Parathyroid adenoma (tissue), 2 donors: ENCODE data around the gene TENM4.

Experiments used
- H2AFZ ChIP-seq: fragments of 300-600 bp; sonication (generic); one replicate; pipeline ENCODE4 v1.7.0; 2017; ENCODE audit warnings: antibody characterized with exemption, mild to moderate bottlenecking
- H3K27ac ChIP-seq: fragments of 300-600 bp; sonication (generic); one replicate; pipeline ENCODE4 v1.7.0; 2017
- H3K27me3 ChIP-seq: fragments of 300-600 bp; sonication (generic); one replicate; pipeline ENCODE4 v1.7.0; 2017; ENCODE audit warnings: low read length; ENCODE audit not compliant: control insufficient read depth, insufficient read depth
- H3K36me3 ChIP-seq: fragments of 300-600 bp; sonication (generic); one replicate; pipeline ENCODE4 v1.7.0; 2017; ENCODE audit warnings: low read length; ENCODE audit not compliant: control insufficient read depth, insufficient read depth
- H3K4me1 ChIP-seq: fragments of 300-600 bp; sonication (generic); one replicate; pipeline ENCODE4 v1.7.0; 2017; ENCODE audit warnings: control low read depth
- H3K4me2 ChIP-seq: fragments of 300-600 bp; sonication (generic); one replicate; pipeline ENCODE4 v1.7.0; 2017; ENCODE audit warnings: low read length
- H3K4me3 ChIP-seq: fragments of 300-600 bp; sonication (generic); one replicate; pipeline ENCODE4 v1.7.0; 2017; ENCODE audit warnings: low read depth, low read length
- H3K79me2 ChIP-seq: fragments of 300-600 bp; sonication (generic); one replicate; pipeline ENCODE4 v1.7.0; 2017; ENCODE audit warnings: control low read depth
- H3K9ac ChIP-seq: fragments of 300-600 bp; sonication (generic); one replicate; pipeline ENCODE4 v1.7.0; 2017; ENCODE audit warnings: mild to moderate bottlenecking
- H3K9me3 ChIP-seq: fragments of 300-600 bp; sonication (generic); one replicate; pipeline ENCODE4 v1.7.0; 2017; ENCODE audit warnings: low read length; ENCODE audit not compliant: control insufficient read depth
- TF ChIP-seq, protein P1 (sequence below): fragments of 300-600 bp; sonication (generic); IDR thresholded peaks from one replicate; pipeline ENCODE4 v1.7.0; 2017; ENCODE audit warnings: antibody characterized with exemption, mild to moderate bottlenecking
- donor health status: primary hyperparathyroidism.

The TENM4 gene

DNA sequence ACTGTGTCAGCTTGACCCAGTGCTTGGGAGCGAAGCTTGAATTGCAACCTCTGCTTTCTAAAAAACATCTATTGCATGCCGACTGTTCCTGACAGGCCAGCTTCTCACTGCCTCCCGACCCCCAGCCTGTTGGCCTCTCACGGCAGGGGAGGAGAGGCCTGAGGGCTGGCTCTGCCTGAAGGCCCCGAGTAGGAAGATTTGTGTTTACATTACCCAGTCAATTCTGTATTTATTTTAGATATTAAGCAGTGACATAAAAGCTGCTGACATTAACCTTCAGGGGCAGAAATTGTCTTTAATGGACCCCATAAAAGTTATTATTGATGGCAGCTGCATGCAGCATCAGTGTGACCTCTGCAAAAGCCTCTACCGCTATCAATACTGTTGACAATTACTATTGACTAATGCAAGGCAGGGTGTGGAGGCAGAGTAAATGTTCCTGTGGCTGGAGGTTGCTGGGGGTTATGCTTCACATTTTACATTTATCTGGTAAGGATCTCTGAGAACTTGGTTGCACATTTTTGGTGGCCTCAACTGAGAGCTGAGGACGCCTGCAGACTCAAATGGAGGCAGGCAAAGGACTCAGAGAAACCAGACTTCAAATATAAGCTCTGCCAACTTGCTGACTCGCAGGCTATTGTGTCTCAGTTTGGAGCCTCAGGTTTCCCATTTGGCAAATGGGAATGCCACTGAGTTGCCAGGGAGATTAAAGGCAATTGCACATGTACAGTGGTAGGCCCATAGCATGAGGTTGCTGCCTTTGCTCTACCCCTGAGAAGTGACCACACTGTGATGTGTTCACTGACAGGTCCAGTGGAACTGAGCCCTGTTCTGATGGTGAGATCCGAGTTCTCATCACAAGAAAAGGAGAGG is 380.5 kb downstream of the TENM4 start:
- Histone ChIP-seq H3K4me2 (no peak overlapping the region), H3K27me3 (no peaks in the 10 kb centered on the region), H3K9me3 (no peaks in the 10 kb centered on the region), H3K36me3 (no peaks in the 10 kb centered on the region), H3K27ac (no peak overlapping the region), H3K9ac (no peak overlapping the region), H3K79me2 (no peaks in the 10 kb centered on the region), H3K4me1 (no peaks in the 10 kb centered on the region), H2AFZ (no peak overlapping the region), H3K4me3 (no peak overlapping the region)
- TF ChIP-seq, protein P1, sequence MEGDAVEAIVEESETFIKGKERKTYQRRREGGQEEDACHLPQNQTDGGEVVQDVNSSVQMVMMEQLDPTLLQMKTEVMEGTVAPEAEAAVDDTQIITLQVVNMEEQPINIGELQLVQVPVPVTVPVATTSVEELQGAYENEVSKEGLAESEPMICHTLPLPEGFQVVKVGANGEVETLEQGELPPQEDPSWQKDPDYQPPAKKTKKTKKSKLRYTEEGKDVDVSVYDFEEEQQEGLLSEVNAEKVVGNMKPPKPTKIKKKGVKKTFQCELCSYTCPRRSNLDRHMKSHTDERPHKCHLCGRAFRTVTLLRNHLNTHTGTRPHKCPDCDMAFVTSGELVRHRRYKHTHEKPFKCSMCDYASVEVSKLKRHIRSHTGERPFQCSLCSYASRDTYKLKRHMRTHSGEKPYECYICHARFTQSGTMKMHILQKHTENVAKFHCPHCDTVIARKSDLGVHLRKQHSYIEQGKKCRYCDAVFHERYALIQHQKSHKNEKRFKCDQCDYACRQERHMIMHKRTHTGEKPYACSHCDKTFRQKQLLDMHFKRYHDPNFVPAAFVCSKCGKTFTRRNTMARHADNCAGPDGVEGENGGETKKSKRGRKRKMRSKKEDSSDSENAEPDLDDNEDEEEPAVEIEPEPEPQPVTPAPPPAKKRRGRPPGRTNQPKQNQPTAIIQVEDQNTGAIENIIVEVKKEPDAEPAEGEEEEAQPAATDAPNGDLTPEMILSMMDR, result no peak

DNA sequence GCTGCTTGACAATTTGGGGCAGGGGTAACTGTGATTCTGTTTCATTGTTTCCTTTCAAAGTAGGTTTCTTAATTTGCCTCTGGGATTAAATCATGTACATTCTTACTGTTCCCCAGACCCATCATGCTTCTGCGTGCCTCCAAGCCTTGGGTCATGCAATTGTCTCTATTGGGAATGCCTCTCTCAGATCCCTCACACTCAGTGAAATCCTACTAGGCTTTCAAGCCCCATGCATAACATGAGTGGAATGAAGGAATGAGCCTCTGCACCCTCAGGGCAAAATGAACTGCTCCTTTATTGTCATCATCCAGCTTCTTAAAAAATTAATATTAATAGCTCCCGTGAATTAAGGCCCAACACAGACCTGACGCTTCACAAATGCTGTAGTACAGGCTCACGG is 381.7 kb downstream of the TENM4 start:
- H3K79me2 ChIP-seq, result no peaks in the 10 kb centered on the region

DNA sequence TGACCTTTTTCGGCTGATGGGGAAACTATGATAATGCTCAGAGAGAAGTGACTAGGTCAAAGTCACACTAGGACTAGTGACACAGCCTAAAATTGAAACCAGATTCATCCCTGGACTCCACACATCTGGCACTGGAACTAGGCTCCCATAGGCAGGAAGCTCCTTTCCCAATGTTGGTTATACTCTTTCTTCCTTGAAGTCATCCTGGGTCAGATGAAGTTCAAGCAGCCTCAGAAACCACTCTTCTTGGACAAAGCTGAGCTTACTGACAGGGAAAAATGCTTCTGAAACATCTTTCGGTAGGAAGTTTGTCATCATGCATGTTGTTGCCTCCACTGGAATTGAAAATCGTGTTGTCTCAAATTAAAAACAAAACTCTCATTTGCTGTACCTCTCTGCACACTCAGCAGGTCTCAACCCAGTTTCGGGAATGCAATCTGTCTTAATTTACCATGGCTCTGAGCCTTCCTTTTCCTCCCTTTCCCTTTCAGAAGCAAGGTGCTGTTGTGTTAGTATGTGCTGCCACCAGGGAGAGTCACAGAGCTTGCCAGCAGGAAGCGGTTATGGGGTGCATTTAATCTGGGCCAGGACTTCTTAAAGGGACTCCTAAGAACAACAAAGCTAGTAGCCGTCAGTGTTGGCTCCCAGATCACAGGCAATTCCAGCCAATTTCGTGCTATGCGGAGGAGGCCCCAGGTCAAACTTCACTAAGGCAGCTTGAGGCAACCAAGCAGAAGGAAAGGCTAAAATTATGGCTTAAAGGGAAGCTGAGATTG is 384.8 kb downstream of the TENM4 start:
- Histone ChIP-seq H3K36me3 (no peaks in the 10 kb centered on the region), H3K9me3 (no peaks in the 10 kb centered on the region), H3K4me2 (no peak overlapping the region), H2AFZ (no peak overlapping the region), H3K4me3 (no peak overlapping the region), H3K27me3 (no peaks in the 10 kb centered on the region), H3K79me2 (no peaks in the 10 kb centered on the region), H3K4me1 (no peaks in the 10 kb centered on the region), H3K9ac (no peak overlapping the region), H3K27ac (no peak overlapping the region)
- TF ChIP-seq, protein P1, result no peak

More for the DNA sequence above, 381.7 kb downstream of the TENM4 start:
- Histone ChIP-seq H3K4me2 (no peak overlapping the region), H3K36me3 (no peaks in the 10 kb centered on the region), H2AFZ (no peak overlapping the region), H3K27me3 (no peaks in the 10 kb centered on the region), H3K27ac (no peak overlapping the region), H3K9me3 (no peaks in the 10 kb centered on the region), H3K4me1 (no peaks in the 10 kb centered on the region), H3K4me3 (no peak overlapping the region), H3K9ac (no peak overlapping the region)
- TF ChIP-seq, protein P1, result no peak

DNA sequence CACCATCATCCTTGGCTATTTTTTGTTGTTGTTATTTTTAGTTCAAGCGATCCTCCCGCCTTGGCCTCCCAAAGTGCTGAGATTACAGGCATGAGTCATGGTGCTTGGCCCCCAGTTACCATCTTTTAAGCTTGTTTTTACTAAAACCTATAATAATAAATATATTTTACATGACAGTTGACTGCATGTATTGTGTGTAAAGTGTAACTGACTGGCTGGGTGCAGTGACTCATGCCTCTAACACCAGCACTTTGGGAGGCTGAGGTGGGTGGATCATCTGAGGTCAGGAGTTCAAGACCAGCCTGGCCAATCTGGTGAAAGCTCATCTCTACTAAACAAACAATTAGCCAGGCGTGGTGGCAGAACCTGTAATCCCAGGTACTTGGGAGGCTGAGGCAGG is 386.2 kb downstream of the TENM4 start:
- H3K4me3 ChIP-seq, result no peak overlapping the region
- no peak overlapping the region for H3K9ac ChIP-seq
- no peaks in the 10 kb centered on the region for H3K4me1 ChIP-seq
- H3K36me3 ChIP-seq, result no peaks in the 10 kb centered on the region
- no peak overlapping the region for H3K4me2 ChIP-seq
- no peak overlapping the region for H3K27ac ChIP-seq
- no peaks in the 10 kb centered on the region for H3K9me3 ChIP-seq
- no peak overlapping the region for H2AFZ ChIP-seq
- H3K79me2 ChIP-seq, result no peaks in the 10 kb centered on the region
- no peaks in the 10 kb centered on the region for H3K27me3 ChIP-seq
- TF ChIP-seq, protein P1, result no peak
